ENCODE measurements around the gene NUDC.
"Not testable (repeated sequence)": the region's sequence is repeated elsewhere in the genome, so short reads cannot be mapped to it uniquely, and the experiment has no call there.

NUDC gene

DNA sequence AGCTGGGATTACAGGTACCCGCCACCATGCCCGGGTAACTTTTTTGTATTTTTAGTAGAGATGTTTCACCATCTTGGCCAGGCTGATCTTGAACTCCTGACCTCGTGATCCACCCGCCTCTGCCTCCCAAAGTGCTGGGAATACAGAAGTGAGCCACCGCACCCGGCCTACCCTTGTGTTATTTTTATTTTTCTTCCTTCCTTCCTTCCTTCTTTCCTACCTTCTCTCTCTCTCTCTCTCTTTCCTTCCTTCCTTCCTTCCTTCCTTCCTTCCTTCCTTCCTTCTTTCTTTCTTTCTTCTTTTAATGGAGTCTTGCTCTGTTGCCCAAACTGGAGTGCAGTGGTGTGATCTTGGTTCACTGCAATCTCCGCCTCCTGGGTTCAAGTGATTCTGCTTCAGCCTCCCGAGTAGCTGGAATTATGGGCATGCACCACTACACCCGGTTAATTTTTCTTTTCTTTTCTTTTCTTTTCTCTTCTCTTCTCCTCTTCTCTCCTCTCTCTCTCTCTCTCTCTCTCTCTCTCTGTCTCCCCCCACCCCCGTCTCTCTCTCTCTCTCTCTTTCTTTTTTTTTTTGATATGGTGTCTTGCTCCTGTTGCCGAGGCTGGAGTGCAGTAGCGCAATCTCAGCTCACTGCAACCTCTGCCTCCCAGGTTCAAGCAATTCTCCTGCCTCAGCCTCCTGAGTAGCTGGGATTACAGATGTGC, 68.0 kb downstream of the NUDC start:
- not testable (repeated sequence) for DNase-seq (ENCODE audit: low read depth)

DNA sequence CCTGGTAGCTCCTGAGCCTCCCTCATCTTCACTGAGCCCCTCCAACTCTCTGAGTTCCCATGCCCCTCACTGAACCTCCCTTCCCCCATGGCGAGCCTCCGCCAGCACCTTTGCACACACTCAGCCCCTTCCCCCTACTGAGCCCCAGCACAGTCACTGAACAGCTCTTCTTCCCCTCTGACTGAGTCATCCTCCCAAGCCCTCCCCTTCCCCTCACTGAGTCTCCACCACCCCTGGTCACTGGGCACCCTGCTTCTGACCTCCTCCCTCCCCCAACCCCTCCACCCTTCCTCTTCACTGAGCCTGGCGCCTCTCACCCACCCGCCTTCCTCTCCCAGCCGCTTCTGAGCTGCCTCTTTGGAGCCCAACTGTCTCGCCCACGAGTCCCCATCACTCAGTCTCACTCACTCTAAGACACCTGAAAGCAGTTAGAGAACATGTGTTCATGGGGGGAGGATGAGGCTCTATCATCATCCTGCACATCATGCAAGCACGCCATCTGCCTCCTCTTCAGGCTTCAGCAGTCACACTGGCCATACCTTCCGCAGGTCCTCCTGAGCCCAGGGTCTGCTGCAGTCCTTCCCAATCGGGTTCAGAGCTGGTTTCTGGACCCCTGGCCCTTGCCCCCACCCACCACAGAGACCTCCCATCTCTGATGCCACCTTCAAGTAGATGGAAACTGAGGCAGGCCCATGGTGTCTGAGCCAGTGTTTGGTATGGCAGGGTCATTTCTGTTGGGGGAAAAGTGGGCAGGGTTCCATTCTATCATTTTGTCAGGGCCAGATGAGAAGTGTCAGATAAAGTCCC, 70.0 kb downstream of the NUDC start:
- DNase-seq (ENCODE audit: low read depth) = no peak

DNA sequence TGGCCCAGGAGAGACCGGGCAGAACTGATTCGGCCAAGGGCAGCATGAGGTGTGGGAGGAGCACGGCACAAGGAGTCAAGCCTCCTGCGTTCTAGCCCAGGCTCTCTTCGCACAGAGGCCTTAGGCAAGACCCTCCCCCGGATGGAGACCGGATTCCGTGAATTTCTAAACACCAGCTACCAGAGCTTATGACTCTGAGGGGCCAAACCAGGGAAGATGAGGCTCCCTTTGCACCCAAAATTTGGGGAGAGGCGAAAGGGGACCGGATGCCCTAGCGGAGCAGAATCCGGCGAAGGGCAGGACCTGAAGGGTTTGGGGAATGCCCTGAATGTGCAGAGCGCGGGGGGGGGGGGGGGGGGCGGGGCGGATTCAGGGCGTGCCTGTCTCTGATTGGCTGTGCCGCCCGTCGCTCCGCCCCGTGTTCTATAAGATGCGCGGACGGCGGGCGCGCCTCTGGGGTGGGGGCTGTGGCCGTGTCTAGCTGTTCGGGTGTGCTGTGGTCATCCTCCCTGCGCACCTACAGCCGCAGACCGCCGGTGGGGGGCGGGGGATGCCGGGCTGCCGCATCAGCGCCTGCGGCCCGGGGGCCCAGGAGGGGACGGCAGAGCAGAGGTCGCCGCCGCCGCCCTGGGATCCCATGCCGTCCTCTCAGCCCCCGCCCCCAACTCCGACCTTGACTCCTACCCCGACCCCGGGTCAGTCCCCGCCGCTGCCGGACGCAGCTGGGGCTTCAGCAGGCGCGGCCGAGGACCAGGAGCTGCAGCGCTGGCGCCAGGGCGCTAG, 71.9 kb downstream of the NUDC start, which contains the start of gene TRNP1:
TSS of gene TRNP1 (plus strand) at position 456 of the 783 bp plus-strand sequence. CDS start at position 551, 95 bp downstream.
- DNase-seq (ENCODE audit: low read depth) = peak; percentile 56

DNA sequence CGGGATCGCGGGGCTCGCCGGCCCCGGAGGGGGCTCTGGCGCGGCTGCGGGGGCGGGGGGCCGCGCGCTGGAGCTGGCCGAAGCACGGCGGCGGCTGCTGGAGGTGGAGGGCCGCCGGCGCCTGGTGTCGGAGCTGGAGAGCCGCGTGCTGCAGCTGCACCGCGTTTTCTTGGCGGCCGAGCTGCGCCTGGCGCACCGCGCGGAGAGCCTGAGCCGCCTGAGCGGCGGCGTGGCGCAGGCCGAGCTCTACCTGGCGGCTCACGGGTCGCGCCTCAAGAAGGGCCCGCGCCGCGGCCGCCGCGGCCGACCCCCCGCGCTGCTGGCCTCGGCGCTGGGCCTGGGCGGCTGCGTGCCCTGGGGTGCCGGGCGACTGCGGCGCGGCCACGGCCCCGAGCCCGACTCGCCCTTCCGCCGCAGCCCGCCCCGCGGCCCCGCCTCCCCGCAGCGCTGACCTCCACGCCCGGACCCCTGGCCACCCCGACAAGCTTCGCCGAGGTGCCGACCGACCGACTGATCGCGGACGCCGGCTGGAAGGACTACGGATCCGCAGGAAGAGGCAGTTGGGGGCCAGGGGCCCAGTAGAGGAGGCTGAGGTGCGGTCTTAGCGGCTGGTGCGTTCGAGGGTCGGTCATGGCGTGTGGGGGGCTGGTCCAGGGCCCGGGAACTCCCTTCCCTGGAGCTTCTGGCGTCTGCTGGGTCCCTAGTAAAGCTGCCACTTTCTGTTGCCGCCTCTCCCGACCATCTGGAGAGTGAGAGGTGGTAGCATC, 72.7 kb downstream of the NUDC start:
- no peak for DNase-seq (ENCODE audit: low read depth)

DNA sequence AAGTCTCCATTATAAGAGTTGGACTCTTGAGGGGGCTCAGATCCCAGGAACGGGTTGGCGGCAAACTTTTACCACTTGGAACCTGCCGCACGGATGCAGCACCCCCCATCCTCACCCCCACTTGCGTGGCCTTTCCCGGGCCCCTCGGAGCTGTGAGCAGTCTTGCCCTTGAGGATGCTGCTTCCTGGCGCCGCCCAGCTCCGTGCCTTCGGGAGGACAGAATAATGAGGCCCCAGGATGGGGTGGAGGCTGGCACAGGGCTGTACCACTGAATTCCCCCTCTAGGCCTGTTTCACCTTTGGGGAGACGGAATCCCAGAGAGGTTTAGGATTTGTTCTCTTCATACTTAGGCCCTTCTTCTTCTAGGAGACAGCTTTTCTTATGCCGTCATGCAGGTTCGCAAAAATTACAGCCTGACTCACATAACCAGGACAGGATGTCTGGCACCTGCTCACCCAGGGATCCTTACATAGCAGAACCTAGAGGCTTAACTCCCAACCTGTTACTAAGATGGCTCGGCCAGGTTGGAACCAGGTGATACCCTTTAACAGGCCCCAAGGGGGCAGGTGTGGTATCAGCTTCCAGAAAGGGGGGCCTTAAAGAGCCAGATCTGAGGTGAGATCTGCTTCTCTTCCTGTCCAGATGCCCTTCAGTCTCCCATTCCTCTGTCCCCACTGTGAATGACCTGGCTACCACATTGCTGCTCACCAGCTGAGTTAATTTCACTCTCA, 73.4 kb downstream of the NUDC start:
- no peak for DNase-seq (ENCODE audit: low read depth)

DNA sequence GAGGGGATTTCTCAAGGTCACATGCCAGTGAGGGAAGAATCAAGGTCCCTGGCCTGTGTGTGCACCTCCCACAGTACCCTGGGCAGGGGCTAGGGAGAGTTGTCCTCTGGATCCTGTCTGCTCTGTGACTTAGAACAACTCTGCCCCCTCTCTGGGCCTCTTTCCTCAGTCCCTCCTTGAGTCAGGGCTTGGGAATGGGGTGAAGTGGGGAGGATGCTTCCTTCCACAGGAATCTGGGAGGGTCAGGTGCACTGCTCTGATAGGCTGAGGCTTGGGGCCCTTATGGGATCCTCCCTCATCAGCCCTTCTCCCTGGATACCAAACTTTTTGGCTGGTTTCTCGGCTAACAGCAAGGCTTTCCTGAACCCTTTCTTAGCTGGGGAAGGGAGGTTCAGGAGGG, 74.5 kb downstream of the NUDC start:
- no peak for DNase-seq (ENCODE audit: low read depth)

Data from stimulated activated CD8-positive, alpha-beta memory T cell treated with anti-CD3 and anti-CD28 coated beads, Interleukin-12 subunit alpha, Interleukin-12 subunit beta, amount 100 ng/mL, for 4 hours (primary cell).